Mammary epithelial cell (primary cell): ENCODE data around the gene RANBP1.

Experiments
- EZH2 ChIP-seq: IDR thresholded peaks from 2 replicates; pipeline ENCODE4 v1.6.1; 2012; ENCODE audit warnings: low read length, inconsistent platforms, borderline replicate concordance
- TF ChIP-seq, protein P1 (sequence below), 2 donors: IDR thresholded peaks in 1 of 2; conservative IDR thresholded peaks in 1 of 2; 2 replicates each; pipeline ENCODE4 v1.5.1; 2011 to 2012; ENCODE audit warnings: inconsistent platforms in 2 of 2, low read length in 2 of 2, mild to moderate bottlenecking in 2 of 2, control low read depth in 1 of 2, low read depth in 1 of 2; ENCODE audit not compliant: insufficient read depth in 1 of 2; ENCODE audit errors: extremely low read depth in 1 of 2

DNA sequence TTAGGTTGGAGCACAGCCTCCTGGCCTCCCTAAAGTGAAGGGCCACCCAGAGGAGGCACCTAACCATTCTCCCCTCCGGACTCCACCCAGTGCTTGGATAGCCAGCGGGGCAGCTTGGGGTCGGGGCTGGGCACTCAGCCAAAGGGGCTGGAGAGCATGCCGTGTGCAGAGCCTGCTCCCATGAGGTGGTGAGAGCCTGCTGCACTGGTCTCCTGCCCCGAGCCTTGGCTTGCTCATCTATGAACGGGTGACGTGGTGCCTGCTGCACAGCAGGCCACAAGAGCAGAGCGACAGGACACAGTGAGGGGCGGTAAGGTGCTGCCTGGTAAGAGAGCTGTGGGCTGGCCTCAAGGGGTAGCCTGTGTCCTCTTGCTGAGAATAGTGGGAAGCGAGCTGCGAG lies 49.0 kb downstream of the RANBP1 start:
- TF ChIP-seq, protein P1, sequence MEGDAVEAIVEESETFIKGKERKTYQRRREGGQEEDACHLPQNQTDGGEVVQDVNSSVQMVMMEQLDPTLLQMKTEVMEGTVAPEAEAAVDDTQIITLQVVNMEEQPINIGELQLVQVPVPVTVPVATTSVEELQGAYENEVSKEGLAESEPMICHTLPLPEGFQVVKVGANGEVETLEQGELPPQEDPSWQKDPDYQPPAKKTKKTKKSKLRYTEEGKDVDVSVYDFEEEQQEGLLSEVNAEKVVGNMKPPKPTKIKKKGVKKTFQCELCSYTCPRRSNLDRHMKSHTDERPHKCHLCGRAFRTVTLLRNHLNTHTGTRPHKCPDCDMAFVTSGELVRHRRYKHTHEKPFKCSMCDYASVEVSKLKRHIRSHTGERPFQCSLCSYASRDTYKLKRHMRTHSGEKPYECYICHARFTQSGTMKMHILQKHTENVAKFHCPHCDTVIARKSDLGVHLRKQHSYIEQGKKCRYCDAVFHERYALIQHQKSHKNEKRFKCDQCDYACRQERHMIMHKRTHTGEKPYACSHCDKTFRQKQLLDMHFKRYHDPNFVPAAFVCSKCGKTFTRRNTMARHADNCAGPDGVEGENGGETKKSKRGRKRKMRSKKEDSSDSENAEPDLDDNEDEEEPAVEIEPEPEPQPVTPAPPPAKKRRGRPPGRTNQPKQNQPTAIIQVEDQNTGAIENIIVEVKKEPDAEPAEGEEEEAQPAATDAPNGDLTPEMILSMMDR (conservative IDR thresholded peaks at IDR 0.05 in 1 of 2, IDR thresholded peaks at IDR 0.05 in 1 of 2; ENCODE audit: extremely low read depth in 1 of 2, insufficient read depth in 1 of 2, low read depth in 1 of 2, low read length in 2 of 2): no peak
- TF ChIP-seq EZH2: no peak
